Gastroesophageal sphincter (tissue), 4 donors: ENCODE results near the gene S100A7. TPM values are rescaled to one million over a fixed set of nuclear protein-coding genes. Genes with fewer than 3 reads are reported as not detected.

ENCODE experiments used
- ATAC-seq: fragments of 150-250 bp; one replicate; pipeline ENCODE4 v1.9.1; 2016; ENCODE audit warnings: mild to moderate bottlenecking, moderate library complexity
- H3K27ac ChIP-seq, 4 donors: fragments of 200-600 bp; sonication (generic) in 3 of 4; 1 replicate in 3 of 4; 2 replicates in 1 of 4; pipeline ENCODE4 v1.5.1; 2016 to 2019
- H3K27me3 ChIP-seq: fragments of 200-600 bp; sonication (generic); one replicate; pipeline ENCODE4 v1.5.1; 2019
- H3K36me3 ChIP-seq, 2 donors: fragments of 200-600 bp; sonication (generic); one replicate each; pipeline ENCODE4 v1.5.1; 2019; ENCODE audit warnings: control low read depth in 1 of 2
- H3K4me1 ChIP-seq, 3 donors: fragments of 200-600 bp; sonication (generic); 1 replicate in 2 of 3; 2 replicates in 1 of 3; pipeline ENCODE4 v1.5.1; 2016 to 2019; ENCODE audit warnings: control low read depth in 2 of 3
- H3K4me3 ChIP-seq, 2 donors: fragments of 200-600 bp; sonication (generic); one replicate each; pipeline ENCODE4 v1.5.1; 2019; ENCODE audit warnings: mild to moderate bottlenecking in 1 of 2, moderate library complexity in 1 of 2
- H3K9me3 ChIP-seq, 3 donors: fragments of 200-600 bp; sonication (generic); one replicate each; pipeline ENCODE4 v1.5.1; 2017 to 2019; ENCODE audit warnings: control low read depth in 2 of 3
- CTCF ChIP-seq, 4 experiments: fragments of 200-600 bp in 2 of 4; fragments of 450-650 bp in 2 of 4; sonication (generic) in 1 of 4; IDR thresholded peaks; one replicate each; pipeline ENCODE4 v1.5.1; 2017 to 2019; ENCODE audit warnings: antibody characterized with exemption in 4 of 4, mild to moderate bottlenecking in 2 of 4, moderate library complexity in 2 of 4
- EP300 ChIP-seq: sonication (generic); formaldehyde crosslinking; IDR thresholded peaks from one replicate; pipeline ENCODE4 v1.6.1; 2017; ENCODE audit warnings: antibody characterized with exemption, mild to moderate bottlenecking
- POLR2A ChIP-seq, 2 donors: fragments of 450-650 bp; IDR thresholded peaks; one replicate each; pipeline ENCODE4 v1.6.1; 2017; ENCODE audit warnings: antibody characterized with exemption in 2 of 2, mild to moderate bottlenecking in 2 of 2, moderate library complexity in 1 of 2
- POLR2AphosphoS5 ChIP-seq: sonication (generic); formaldehyde crosslinking; IDR thresholded peaks from one replicate; pipeline ENCODE4 v1.6.1; 2017; ENCODE audit warnings: antibody characterized with exemption
- WGBS, 2 donors: methylation state at CpG; one replicate each; pipeline ENCODE4 v1.1.5; 2018; ENCODE audit warnings: low coverage in 1 of 2; 5-methylcytosine and 5-hydroxymethylcytosine counted together
- total RNA-seq, 4 donors: library from RNA; depleted of rRNA; stranded (reverse); fragments of >200 nt; gene quantifications; one replicate each; pipeline ENCODE4 v1.1.0, GENCODE V29; 2016

S100A7 gene
- total RNA-seq, 4 donors from 2014 or later: 33.0 to 253 TPM; not detected in 2

DNA sequence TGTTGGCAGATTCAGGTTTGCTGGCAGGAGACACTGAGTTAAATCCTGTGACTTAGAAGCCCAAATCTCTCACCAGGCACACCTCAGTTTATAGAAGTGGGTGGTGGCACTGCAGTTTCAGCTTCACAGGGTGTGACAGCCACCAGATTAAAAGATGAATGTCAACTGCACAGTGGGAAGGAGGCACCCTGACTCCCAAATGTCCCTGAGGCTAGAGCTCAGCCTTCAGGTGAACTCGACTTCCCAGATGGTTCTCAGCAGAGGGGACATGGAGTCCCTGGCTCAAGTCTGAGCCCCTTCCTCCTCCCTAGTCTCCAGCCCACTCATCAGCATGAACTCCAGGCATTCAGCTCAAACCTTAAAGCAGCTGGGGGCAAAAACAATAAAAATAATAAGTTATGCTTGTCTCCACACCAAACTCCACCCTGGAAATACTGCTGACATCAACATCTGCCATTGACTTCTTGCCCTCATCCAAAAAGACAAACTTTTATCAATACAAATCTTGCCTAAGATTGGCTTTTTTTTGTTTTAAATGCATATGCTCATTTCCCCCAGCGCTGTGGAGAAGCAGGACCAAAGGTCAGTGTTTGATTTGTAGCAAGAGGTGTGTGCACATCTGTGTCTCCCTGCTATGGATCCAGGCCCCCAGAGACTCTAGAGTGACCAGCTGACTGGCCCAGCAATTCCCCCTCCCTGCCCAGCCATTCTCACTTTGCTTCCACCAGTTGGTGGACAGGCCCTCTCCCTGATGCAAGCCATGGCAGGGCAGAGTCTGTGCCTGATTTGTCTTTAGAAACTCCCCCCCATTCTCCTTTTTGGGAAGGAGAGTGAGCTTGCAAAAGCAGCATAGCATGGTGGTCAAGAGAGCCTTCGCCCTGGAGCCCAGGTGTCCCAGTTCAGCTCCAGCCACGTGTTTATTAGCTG, 18.5 kb upstream of the S100A7 start:
- Histone ChIP-seq H3K4me1 (no peaks in the 10 kb centered on the region), H3K4me3 (no peak overlapping the region), H3K36me3 (no peaks in the 10 kb centered on the region), H3K27me3 (peaks cover 8% of the 10 kb centered on the region), H3K9me3 (no peaks in the 10 kb centered on the region), H3K27ac (no peak overlapping the region)
- 39 to 64% methylated on average over 2 to 3 of the region's 4 CpGs for WGBS, 2 donors
- ATAC-seq: no peak
- no peak for TF ChIP-seq POLR2AphosphoS5
- TF ChIP-seq POLR2A (IDR thresholded peaks at IDR 0.05): no peak
- no peak for TF ChIP-seq EP300
- no peak for TF ChIP-seq CTCF (IDR thresholded peaks at IDR 0.05)

- TF ChIP-seq POLR2AphosphoS5: no peak
- no peak for TF ChIP-seq EP300
- TF ChIP-seq CTCF (IDR thresholded peaks at IDR 0.05): no peak
- TF ChIP-seq POLR2A (IDR thresholded peaks at IDR 0.05): no peak
- Histone ChIP-seq H3K36me3 (no peaks in the 10 kb centered on the region), H3K27me3 (peaks cover 8% of the 10 kb centered on the region), H3K27ac (no peak overlapping the region), H3K4me3 (no peak overlapping the region), H3K4me1 (no peaks in the 10 kb centered on the region), H3K9me3 (peaks cover 0 to 2% (median 0%) of the 10 kb centered on the region in 3 donors)
- no peak for ATAC-seq
- WGBS, 2 donors: 56 to 66% methylated on average over 2 to 4 of the region's 8 CpGs
Measured at GRCh38 chr1:153478047-153478691, 17.7 kb upstream of the S100A7 start.

DNA sequence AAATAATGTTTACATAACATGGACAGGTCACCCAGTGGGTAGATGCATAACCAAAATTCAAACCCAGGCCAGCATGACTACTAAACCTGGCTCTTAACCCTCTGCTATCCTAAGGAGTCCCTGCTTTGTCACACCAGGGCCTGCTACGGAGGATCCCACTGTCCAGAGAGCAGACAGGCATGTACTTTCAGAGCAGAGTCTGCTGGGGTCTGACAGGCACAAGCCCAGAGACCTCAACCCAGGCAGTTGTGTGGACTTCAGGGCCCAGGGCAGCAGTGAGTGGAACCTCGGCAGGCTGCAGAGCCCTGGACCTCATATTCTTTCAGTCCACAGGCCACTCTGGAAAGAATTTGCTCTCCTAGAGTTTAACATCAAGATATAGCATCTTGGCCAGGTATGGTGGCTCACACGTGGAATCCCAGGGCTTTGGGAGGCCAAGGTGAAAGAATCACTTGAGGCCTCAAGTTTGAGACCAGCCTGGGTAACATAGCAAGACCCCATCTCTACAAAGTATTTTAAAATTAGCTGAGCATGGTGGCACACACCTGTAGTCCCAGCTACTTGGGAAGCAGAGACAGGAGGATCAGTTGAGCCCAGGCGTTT, 16.1 kb upstream of the S100A7 start:
- Histone ChIP-seq H3K4me3 (no peak overlapping the region), H3K9me3 (peaks cover 0 to 17% (median 0%) of the 10 kb centered on the region in 3 donors), H3K27me3 (peaks cover 8% of the 10 kb centered on the region), H3K27ac (no peak overlapping the region), H3K36me3 (no peaks in the 10 kb centered on the region), H3K4me1 (no peaks in the 10 kb centered on the region)
- TF ChIP-seq POLR2AphosphoS5 (no peak), EP300 (no peak), POLR2A (IDR thresholded peaks at IDR 0.05) (no peak), CTCF (IDR thresholded peaks at IDR 0.05) (no peak)
- 81 to 100% methylated on average over 2 to 3 of the region's 4 CpGs for WGBS, 2 donors
- ATAC-seq: no peak

DNA sequence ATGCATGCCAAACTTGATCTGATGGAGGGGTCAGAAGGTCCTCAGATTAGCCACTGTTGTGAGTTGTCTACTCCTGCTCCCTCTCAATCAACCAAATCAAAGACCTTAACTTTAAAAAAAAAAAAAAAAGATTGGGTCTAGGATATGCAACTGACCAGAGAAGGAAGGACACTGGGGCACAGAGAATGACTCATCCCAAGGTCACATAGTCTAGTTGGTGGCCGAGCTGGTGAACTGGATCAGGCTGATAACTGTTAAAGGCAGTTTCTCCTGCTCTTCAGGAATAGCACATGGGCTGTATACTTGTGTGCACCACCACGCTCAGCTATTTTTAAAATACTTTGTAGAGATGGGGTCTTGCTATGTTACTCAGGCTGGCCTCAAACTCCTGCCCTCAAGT, 14.8 kb upstream of the S100A7 start:
- Histone ChIP-seq H3K4me3 (no peak overlapping the region), H3K36me3 (no peaks in the 10 kb centered on the region), H3K9me3 (peaks cover 0 to 29% (median 0%) of the 10 kb centered on the region in 3 donors), H3K4me1 (no peaks in the 10 kb centered on the region), H3K27me3 (peaks cover 5% of the 10 kb centered on the region), H3K27ac (no peak overlapping the region)
- no peak for ATAC-seq
- TF ChIP-seq CTCF (IDR thresholded peaks at IDR 0.05) (no peak), POLR2AphosphoS5 (no peak), POLR2A (IDR thresholded peaks at IDR 0.05) (no peak), EP300 (no peak)
- 70 to 75% methylated on average over 1 to 2 of the region's 2 CpGs for WGBS, 2 donors
